Activated CD8-positive, alpha-beta memory T cell treated with anti-CD3 and anti-CD28 coated beads for 4 hours (primary cell): ENCODE data around the gene BRD2.
A peak's percentile ranks its signal among the peaks of the same experiment; 100 is the strongest.

Source experiments
- DNase-seq, 2 donors: peaks; one replicate each; pipeline ENCODE4 v3.0.0-alpha.2; 2020; ENCODE audit warnings: low read depth in 2 of 2

The BRD2 gene

GRCh38 chr6:32949113-32949512, 19.3 kb upstream of the BRD2 start:
- DNase-seq: no peak

GRCh38 chr6:32950010-32950409, 18.4 kb upstream of the BRD2 start:
- no peak for DNase-seq

DNA sequence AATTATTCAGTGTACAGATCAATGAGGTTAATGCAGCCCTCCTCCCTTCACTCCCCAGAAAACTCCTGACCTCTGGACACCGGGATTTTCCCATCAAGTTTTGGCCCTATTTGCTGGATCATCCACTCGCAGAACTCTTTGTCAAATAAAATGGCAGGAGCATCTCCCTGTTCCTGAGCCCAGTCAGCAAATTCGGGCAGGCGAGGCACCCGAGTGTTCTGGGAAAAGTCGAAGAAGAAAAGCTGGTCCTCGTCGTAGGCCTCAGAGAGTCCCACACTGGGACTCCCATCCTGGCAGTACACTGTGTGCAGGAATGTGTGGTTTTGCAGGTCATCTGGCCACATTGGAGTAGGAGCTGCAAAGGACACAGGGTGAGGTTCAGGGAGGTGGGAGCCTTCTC, 17.9 kb upstream of the BRD2 start:
- DNase-seq: no peak

- DNase-seq: peak in 1 of 2 donors; percentile 48
Observed at GRCh38 chr6:32952817-32953739, 15.3 kb upstream of the BRD2 start, which contains the start of gene HLA-DMA. TSS of gene HLA-DMA (minus strand) at chr6:32953097. CDS start at chr6:32953036, 61 bp downstream.

- no peak for DNase-seq
Observed at GRCh38 chr6:32953775-32954174, 14.6 kb upstream of the BRD2 start.

DNA sequence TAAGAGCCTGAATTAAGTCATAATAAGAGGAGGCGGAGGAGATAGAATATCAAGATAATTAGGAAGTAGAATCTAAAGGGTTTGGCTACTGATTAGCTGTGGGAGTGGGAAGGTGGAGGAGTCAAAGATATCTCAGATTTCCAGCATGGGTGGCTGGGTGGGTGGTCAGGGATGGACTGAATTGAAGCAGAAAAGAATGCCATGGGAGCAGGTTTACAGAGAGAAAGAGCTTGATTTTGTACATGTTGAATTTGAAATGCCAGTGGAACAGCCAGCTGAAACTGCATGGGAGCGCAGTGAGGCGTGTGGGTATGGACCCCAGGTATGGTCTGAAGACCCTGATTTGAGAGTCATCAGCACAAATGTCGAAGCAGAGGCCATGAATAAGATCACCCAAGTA, 14.1 kb upstream of the BRD2 start:
- DNase-seq: no peak

DNA sequence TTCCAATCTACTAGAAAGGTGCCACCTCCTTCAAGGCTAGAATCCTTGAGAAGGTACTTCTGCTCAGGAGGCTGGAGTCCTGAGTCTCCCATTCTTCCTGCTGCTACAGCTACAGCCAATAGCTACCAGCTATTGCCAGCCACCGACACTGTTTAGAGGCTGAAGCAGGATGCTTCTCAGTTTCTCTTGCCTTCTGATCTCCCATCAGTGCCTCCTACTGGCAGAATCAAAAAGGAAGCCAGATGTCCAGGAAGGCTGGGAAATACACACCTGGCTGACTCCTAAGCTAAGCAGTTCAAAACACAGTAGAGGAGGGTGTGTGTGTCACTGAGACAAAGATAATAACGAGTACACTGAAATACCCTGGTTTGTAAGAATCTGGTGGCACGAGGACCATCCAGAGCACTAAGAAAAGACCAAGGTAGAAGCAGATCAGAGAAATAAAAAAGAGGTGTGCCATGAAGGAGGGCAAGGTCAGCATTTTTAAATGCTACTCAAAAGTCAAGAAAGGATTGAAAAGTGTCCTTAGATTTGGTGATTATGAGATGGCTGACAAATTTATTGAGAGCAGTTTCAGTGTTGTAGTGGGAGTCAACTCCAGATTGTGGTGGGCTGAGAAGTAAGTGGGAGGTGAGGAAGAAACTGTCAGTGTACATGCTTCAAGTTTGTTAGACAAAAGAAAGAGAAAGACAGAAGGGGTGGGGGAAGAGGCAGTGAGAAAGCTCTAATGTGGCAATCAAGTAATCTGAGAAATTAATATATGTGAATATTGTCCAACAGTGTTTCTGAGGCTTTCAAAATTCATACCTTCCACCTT, 13.2 kb upstream of the BRD2 start:
- no peak for DNase-seq

DNA sequence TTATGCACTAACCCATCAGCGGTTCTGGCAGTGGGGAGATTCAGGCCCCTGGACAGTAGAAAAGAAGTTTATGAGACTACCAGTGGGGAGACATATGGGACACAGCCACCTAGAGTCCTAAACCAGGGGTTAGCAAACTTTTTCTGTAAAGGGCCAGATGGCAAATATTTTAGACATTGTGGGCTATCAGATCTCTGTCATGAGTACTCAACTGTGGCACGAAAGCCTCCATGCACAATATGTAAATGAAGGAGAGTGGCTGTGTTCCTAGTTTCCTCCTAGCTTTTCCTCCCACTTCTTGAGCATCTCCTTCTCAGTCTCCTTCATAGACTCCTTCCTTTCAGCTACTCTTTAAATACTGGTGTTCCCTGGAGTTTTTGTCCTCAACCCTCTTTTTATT, 12.2 kb upstream of the BRD2 start:
- DNase-seq: no peak

GRCh38 chr6:32960563-32960962, 7.8 kb upstream of the BRD2 start:
- no peak for DNase-seq

- DNase-seq: no peak
Observed at GRCh38 chr6:32962213-32962826, 6.1 kb upstream of the BRD2 start.

DNA sequence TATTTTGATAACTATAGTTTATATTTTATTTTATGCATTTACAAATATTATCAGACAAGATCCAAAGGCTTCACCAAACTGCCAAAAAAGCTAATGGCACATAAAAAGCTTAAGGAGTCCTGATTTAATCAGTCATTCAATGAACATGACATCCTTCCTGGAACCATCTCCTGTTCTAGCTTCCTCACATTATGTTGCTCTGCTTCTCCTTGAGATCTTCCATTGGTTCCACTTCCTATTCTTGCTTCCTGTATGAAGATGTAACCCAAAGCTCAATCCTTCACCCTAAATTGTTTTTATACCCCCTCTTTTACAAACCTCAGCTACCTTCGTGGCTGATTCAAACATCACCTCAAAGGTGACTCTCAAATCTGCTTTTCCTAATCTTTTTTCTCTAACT, 4.5 kb upstream of the BRD2 start:
- DNase-seq: no peak

GRCh38 chr6:32964776-32965175, 3.6 kb upstream of the BRD2 start:
- DNase-seq: no peak

DNA sequence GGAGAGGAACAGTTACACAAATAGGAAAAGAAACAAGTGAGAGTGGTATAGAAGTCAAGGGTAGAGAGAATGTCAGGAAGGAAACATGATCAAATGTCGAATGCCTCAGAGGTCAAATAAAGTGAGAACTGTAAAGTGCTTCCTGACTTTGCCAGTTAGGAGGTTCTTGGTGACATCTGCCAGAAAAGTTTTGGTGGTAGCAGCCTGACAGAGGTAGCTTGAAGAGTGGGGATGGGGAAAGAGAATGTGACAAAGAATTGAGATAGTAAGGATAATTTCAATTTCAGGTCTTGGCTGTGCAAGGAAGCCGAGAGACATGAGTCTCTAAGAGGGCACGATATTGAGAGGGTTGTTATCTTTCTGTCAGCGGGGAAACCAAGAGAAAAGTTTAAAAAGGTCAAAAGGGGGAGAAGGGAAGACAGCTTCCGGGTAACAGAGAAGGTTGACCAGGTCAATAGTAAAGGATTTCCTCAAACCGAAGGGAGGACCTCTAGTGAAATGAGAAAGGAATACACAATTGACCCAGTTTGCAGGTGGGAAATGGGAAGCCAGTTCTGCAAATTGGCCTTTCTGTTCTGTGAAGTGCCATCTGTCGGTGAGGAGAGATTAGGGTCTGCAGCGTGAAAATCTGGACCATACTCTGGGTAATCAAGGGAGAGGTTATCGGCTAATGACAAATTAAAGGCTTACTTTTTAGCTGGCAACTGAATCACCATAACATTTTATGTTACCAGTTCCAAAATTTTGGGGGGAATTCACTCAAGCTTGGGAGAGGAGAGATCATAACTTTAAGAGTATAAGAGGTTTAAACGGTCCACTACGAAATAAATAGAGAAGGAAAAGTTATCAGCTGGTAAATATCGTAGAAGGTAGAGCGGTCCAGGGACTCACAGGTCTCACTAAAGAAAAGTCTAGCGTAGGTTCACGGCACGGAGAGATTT, 973 bp upstream of the BRD2 start:
- DNase-seq: no peak

DNA sequence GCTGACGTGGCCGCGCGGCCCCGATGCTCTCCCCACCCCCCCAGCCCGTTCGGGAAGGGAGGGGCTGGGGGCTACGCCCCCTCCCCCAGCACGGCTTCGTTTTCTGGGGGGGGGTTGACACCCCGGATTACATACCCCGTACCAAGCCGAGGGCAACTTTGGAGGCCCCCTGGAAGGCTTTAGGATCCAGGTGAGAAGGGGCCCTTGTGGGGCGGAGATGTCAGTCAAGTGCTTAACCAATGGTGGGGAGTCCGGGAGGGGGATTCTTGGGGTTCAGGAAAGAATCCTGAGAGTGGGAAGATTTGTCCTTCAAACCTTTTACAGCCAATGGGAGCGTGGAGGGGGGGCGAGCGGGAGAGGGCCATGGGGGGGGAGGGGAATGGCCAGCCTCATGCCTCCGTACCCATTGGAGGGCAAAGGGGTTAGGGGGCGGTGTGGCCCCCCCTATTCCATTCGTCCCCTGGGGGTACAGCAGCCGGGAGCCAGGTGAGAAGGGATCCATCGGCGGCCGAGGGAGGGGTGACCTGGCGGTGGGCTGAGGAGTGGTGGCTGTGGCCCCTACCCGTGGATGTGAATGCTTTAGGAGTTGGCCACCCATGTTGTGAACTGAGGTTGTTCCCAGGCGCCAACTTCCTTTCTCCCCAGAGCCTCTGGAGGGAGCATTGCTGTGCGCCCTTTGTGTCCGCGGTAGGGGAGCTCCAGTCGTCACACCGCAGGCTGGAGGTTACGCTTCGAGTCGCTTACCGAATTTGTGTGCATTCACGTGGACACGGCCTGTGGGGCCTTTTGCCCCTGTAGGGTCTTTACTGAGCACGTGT, 682 bp downstream of the BRD2 start:
- peak; percentile 28 to 56 for DNase-seq

- peak; percentile 47 to 52 for DNase-seq
Observed at GRCh38 chr6:32969685-32970412, 1.5 kb downstream of the BRD2 start.

DNA sequence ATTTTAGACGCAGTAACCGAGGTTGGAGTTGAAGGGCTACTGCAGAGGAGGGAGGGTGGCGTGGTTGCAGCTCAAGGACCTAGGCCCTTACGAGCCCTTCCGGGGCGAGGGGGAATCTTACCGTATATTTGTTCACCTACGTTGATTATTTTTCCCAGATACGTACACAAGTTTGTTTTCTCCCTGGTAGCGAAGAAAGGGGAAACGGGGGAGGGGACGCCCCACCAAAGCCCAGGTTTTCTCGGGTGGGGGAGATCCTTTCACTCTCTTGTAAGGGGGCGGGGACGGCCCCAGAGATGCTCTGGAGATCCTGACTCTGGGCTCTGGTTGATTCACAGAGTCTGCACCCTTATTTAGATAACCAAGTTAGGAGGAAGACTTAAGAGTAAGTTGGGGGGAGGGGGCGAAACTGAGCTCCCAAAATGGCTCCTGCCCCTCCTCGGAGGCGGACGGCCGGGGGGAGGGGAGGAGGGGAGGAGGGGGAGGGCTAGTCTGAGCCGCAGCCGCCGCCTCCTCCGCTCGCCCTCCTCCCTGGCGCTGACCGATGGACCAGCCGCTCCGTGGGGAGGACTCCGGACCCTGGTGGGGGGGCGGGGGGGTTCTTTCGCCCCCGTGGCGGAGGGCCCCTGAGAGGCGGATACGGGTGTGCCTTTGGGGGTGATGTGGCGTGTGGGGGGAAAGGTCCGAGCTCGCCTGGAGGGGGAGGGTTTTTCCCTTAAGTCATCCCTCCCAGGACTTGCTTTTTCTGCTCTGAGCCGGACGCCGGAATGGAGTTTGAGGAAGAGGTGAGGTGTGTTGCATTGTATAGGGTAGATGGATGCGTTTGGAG, 2.2 kb downstream of the BRD2 start:
- DNase-seq: peak; percentile 46 to 70

DNA sequence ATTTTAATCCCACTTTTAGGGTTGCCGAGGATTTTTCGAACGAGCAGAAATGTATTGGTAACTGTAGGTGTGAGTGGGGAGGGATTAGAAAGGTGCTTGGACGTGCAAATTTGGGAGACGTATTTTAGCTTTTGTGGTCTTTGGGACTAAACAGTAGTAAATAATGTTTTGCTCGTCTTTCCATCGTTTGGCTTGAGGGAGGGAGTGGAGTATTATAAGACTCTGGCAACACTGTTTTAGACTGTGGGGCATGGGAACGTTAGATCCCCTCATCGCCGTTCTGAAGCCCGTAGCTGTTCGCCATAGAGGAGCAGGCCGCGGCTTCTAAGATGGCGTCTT, 2.8 kb downstream of the BRD2 start:
- DNase-seq: no peak

DNA sequence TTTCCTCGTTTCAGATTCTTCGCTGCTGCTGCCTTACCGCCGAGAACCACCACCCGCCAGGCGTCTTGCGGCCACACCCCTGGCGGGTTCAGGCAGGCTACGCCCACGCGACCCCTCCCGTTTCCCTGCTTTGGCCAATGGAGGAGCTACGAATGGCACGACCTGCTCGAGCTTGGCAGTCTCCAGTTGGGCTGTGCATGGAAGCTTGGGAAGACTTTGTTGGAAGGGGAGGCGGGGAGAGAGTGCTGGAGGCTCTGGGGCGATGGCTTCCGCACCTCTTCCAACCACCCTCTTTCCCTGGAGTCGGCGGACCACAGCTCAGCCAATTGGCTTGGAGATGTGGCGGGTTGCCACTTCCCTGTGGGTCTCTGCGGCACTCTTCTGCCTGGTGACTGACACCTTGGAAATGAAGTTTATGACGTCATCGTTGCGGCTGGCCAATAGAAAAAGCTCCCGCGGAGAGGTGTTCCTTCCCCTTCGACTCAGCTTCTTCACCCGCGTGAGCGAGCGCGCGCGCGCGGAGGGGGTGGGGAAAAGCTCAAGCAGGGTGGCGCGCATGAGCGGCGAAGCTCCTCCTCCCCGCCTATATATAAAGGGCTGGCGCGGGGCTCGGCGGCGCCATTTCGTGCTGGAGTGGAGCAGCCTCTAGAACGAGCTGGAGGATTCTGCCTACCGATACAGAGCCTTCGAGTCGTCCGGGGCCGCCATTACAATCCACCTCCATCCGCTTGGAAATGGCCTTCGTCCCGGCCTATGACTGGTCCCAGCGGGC, 3.4 kb downstream of the BRD2 start:
- peak; percentile 99 for DNase-seq
